GM12874 (cell line): ENCODE data around the gene BMP8B.

ENCODE experiments used
- TF ChIP-seq, protein P1 (sequence below): IDR thresholded peaks from 2 replicates; pipeline ENCODE4 v1.5.1; 2011; ENCODE audit warnings: low read depth, mild to moderate bottlenecking, control low read depth, low read length, moderate library complexity; ENCODE audit not compliant: insufficient read depth

BMP8B gene

DNA sequence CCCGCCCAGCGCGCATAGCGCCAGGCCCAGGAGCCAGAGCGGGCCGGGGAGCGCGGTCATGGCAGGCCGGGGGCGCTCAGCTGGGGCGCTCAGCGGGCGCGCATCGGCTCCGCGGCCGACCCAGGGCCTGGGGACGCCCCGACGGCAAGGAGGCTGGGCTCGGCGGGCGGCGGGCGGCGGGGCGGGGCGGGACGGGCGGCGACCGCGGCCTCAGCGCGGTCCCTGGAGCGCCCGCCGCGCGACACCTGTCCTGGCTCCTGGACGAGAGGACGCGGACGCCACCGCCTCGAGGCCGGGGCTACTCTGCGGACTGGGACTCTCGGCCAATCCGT, 273 bp downstream of the BMP8B start:
- TF ChIP-seq, protein P1, sequence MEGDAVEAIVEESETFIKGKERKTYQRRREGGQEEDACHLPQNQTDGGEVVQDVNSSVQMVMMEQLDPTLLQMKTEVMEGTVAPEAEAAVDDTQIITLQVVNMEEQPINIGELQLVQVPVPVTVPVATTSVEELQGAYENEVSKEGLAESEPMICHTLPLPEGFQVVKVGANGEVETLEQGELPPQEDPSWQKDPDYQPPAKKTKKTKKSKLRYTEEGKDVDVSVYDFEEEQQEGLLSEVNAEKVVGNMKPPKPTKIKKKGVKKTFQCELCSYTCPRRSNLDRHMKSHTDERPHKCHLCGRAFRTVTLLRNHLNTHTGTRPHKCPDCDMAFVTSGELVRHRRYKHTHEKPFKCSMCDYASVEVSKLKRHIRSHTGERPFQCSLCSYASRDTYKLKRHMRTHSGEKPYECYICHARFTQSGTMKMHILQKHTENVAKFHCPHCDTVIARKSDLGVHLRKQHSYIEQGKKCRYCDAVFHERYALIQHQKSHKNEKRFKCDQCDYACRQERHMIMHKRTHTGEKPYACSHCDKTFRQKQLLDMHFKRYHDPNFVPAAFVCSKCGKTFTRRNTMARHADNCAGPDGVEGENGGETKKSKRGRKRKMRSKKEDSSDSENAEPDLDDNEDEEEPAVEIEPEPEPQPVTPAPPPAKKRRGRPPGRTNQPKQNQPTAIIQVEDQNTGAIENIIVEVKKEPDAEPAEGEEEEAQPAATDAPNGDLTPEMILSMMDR: no peak

DNA sequence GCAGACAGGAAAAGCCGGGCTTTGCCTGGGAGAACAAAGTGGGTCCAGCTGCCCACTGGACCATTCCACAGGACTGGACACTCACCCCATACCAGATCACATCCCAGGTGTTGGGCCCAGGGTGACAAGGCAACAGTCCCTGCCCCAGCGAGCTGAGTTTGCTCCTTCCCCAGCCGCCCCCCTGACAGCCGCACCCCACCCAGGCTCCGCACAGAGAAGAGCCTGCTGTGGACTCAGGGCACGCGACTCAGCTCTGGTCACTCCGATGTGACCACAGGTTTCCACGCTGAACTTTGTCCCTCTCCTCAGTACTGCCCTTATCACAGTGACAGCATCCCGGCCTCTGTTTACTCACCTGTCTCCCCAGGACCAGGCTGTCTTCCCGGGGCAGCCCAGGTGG, 1.2 kb downstream of the BMP8B start:
- TF ChIP-seq, protein P1: no peak

DNA sequence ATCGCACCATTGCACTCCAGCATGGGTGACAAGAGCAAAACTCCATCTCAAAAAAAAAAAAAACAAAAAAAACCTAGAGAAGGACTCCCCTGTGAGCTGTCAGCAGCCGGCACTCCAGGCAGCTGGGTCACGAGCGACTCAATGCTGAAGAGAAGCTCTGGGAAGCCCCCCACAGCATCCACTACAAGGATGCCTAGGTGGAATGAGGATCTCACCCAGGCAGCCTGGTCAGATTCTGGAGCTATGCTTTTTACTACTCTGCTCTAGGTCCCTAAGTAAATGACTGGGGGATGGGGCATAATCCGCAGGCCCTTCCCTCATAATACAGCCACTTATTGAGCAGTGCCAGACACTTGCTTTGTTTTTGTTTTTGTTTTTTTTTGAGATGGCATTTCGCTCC, 6.6 kb downstream of the BMP8B start:
- TF ChIP-seq, protein P1: no peak

DNA sequence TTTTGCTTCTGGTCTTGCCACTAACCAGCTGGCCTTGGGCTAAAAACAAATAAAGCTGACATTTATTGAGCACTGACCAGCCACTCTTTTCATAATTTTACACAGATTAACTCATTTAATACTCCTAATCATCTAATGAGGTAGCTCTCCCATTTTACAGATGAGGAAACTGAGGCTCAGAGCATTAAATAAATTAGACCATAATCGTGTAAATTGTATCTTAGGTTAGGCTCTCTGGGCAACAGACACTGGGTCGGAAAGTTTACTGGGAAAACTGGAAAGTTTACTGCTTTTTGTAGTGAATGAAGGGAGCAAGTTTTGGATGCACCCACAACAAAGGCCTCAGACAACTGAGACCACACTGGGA, 7.3 kb downstream of the BMP8B start:
- TF ChIP-seq, protein P1: no peak

DNA sequence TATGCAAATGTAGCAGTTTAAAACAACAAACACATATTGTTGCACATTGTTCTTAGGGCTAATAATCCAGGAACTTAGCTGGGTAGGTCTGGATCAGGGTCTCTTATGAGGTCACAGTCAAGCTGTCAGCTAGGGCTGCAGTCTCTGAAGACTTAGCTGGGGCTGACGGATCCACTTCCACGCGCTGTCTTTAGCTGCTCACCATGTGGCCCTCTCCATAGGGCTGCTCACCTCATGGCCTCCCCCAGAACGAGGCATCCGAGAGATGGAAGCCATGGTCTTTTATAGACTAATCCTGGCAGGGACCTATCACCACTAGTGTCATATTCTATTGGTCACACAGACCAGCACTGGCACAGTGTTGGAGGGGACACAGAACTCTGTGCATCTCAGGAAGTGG, 8.8 kb downstream of the BMP8B start:
- TF ChIP-seq, protein P1: no peak

DNA sequence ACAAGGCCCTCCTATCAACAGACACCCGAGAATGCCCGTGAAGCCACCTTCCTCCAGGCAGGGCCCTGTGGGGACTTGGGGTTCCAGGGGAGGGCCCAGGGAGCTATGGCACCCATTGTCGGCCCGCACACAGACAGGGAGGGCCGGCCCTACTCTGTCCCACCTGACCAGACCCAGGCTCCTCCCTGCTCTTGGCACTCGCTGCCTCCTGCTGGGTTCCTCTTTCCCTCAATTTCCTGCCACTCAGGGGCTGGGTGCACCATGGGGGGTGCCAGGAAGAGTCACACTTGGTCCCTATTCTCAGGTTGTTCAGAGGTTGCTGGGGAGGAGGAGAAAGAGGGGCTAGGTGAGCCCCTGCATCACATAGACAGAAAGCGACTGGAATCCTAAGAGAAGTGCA, 9.5 kb downstream of the BMP8B start:
- TF ChIP-seq, protein P1: no peak

DNA sequence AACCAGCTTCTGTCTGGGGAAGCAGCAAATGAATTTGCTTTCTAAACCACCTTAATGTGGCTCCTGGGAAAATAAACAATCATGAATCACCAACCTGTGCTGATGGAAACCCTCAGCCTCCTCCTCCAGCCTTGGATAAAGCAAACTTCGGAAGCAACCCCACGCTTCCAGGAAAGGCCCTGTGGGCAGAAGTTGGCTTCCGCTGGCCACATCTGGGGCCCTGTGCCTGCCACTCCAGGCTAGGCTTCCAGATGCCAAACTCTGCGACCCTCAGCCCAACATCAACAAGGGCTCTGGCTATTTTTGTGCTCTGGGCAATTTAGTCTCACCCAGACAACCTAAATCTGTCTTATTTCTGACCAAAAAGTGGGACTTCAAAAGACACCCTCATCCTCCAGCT, 11.4 kb downstream of the BMP8B start:
- TF ChIP-seq, protein P1: no peak

DNA sequence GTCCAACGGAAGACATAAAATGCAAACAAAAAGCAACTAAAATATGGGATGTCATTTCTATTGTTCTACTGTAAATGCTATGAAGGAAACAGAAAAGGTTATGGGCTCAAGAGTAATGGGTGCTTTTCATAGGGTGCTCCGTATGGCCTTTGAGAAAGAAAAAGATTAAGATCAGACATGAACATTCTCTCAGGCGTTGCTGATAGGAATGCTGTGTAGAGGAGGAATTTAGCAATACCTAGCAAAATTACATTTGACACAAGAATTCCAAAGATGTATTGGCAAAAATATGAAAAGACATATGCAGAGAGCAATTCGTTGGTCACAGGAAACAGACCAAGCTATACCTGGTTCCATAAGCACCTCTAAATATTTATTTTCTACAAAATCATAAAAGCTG, 11.8 kb downstream of the BMP8B start:
- TF ChIP-seq, protein P1: no peak
